Astrocyte of the hippocampus (primary cell): ENCODE data around the gene COL6A5.
A peak's percentile ranks its signal among the peaks of the same experiment; 100 is the strongest.

Experiments
- DNase-seq: peaks from one replicate; pipeline ENCODE4 v3.0.0; 2011; ENCODE audit warnings: low read depth, low spot score

COL6A5 gene

GRCh38 chr3:130516645-130517512, 171.4 kb downstream of the COL6A5 start, which contains the start of gene COL6A6:
COL6A6 (plus strand) TSS chr3:130517177; CDS start chr3:130560365, 43,188 bp downstream.
- peak; percentile 33 for DNase-seq

DNA sequence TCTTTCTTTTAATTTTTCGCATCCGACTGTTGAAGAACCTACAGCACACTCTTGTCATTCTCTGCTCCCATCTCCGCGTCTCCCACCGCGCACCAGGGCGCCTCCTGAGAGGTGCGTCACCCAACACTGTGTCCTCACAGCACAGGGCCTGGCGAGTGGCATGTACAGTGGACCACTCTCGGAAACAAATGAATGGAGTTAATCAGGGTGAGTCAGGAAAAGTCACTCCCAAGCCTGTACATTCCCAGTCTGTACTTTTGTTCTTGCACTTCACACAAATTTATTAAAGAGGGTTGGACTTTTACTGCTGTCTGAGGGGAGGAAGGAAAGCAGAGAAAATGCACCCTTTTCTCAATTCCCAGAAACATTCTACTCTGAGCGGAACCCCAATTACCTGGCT, 172.1 kb downstream of the COL6A5 start:
- DNase-seq, result peak; percentile 47

DNA sequence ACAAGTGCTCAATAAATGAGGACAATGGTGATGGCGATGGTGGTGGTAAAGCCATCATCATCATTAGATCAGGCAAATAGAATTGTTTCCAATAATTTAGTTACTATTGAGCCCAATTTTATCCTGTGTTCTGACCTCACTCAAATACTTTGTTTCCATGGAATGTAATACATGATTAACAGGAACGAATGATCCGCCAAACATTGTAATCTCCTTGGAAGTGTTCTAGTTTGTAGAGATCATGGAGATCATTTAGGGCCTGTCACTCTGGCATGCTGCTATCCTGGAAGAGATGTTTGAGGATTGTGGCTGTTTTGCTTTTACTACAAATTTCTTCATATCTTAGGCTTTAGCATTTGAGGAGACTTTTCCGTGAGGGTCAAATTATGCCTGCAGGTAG, 174.3 kb downstream of the COL6A5 start:
- DNase-seq, result no peak

GRCh38 chr3:130522399-130522798, 176.9 kb downstream of the COL6A5 start:
- no peak for DNase-seq

- DNase-seq, result no peak
These were observed 182.0 kb downstream of the COL6A5 start for GRCh38 chr3:130527426-130527825.

GRCh38 chr3:130528120-130528519, 182.6 kb downstream of the COL6A5 start:
- no peak for DNase-seq

GRCh38 chr3:130529486-130530215, 184.2 kb downstream of the COL6A5 start:
- no peak for DNase-seq

GRCh38 chr3:130533247-130533646, 187.8 kb downstream of the COL6A5 start:
- DNase-seq, result no peak
